ENCODE data around the gene SAXO1. TPM values are rescaled to one million over a fixed set of nuclear protein-coding genes. Genes with fewer than 3 reads are reported as not detected.
"Not testable (repeated sequence)": the region's sequence is repeated elsewhere in the genome, so short reads cannot be mapped to it uniquely, and the experiment has no call there.

The SAXO1 gene
- total RNA-seq, 1 donor from 2014 or later, result not detected

DNA sequence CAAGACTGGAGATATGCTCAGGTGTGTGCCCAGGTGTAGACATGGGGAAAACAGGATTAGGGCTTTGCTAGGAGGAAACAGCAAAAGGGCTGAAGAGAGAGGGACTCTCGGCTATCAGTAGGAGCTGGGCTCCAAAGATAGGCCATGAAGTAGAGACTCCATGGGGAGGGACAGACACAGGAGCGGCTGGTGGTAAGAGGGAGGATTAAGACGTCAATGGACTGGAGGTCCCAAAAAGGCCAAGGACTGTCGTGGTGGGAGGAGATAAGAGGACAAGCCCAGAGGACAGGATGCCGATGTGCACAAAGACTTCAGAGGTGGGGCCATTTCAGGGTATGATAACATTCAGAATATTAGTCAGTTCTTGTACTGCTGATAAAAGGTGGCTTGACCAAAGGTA lies 93.1 kb downstream of the SAXO1 start:
- Histone ChIP-seq H2AFZ (ENCODE audit: low read depth, low read length) (no peak overlapping the region), H4K20me1 (ENCODE audit: insufficient read depth, low read length) (no peaks in the 10 kb centered on the region), H3K4me1 (ENCODE audit: insufficient read depth, low read length) (no peaks in the 10 kb centered on the region), H3K9me3 (ENCODE audit: insufficient read depth, low read depth, low read length) (peaks cover 2% of the 10 kb centered on the region), H3K79me2 (ENCODE audit: insufficient read depth, low read length) (no peaks in the 10 kb centered on the region), H3K36me3 (ENCODE audit: insufficient read depth, low read length) (no peaks in the 10 kb centered on the region), H3K4me2 (ENCODE audit: low read length) (no peak overlapping the region), H3K9ac (ENCODE audit: low read length) (no peak overlapping the region), H3K4me3 (ENCODE audit: insufficient read depth, low read depth, low read length) (no peak overlapping the region), H3K27me3 (ENCODE audit: insufficient read depth, low read length) (peaks cover 6% of the 10 kb centered on the region), H3K27ac (ENCODE audit: low read depth, low read length) (no peak overlapping the region)
- FAIRE-seq (no peak), DNase-seq (ENCODE audit: low read depth) (no peak)
- Mint-ChIP-seq H3K27ac (ENCODE audit: unreplicated experiment) (no peak overlapping the region), H3K36me3 (ENCODE audit: low read depth, unreplicated experiment) (no peaks in the 10 kb centered on the region), H3K4me1 (ENCODE audit: low read depth, unreplicated experiment) (peaks cover 2% of the 10 kb centered on the region), H3K27me3 (ENCODE audit: low read depth, unreplicated experiment) (peaks cover 8% of the 10 kb centered on the region), H3K9me3 (ENCODE audit: unreplicated experiment) (peaks cover 2% of the 10 kb centered on the region), H3K4me3 (ENCODE audit: unreplicated experiment) (no peak overlapping the region)
- TF ChIP-seq EZH2 (IDR thresholded peaks at IDR 0.05; ENCODE audit: insufficient read depth, low read length), result no peak
- TF ChIP-seq, protein P1, sequence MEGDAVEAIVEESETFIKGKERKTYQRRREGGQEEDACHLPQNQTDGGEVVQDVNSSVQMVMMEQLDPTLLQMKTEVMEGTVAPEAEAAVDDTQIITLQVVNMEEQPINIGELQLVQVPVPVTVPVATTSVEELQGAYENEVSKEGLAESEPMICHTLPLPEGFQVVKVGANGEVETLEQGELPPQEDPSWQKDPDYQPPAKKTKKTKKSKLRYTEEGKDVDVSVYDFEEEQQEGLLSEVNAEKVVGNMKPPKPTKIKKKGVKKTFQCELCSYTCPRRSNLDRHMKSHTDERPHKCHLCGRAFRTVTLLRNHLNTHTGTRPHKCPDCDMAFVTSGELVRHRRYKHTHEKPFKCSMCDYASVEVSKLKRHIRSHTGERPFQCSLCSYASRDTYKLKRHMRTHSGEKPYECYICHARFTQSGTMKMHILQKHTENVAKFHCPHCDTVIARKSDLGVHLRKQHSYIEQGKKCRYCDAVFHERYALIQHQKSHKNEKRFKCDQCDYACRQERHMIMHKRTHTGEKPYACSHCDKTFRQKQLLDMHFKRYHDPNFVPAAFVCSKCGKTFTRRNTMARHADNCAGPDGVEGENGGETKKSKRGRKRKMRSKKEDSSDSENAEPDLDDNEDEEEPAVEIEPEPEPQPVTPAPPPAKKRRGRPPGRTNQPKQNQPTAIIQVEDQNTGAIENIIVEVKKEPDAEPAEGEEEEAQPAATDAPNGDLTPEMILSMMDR (IDR thresholded peaks at IDR 0.05; ENCODE audit: insufficient read depth, low read depth, low read length), result no peak

DNA sequence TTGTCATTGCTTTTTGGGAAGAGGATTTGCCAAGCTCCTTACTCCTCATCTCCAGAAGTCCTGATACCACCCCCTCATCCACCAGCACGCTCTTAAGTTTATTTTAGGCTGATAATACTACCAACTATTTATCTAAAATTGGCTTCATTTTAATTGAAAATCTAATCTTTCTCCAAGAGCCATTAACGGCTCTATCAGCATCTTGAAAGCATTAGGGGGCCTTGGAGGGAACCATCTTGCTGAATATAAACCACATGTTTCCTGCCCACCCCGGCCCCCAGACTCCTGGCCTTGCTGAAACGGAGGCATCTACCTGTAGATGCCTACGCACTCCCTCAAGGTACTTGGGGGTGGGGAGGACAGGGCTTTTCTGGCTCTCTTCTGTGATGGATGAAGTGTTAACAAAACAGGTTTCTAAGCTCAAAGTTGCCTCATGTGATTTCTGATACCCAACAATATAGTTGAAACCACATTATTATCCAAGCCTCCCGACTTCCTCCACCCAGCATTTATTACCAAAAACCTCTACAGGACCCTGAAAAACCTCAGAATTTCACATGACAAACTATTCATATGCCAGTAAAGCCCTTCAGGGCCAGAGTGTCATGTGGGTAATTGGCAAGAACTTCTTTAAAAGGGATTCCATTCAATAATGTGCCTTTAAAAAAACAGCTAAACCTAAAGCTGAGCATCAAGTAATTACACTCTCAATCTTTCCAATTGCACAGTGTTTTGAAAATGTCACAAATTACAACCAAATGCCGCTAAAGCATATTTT lies 96.7 kb downstream of the SAXO1 start:
- Histone ChIP-seq H3K4me3 (ENCODE audit: insufficient read depth, low read depth, low read length) (no peak overlapping the region), H3K36me3 (ENCODE audit: insufficient read depth, low read length) (no peaks in the 10 kb centered on the region), H4K20me1 (ENCODE audit: insufficient read depth, low read length) (no peaks in the 10 kb centered on the region), H3K27me3 (ENCODE audit: insufficient read depth, low read length) (no peaks in the 10 kb centered on the region), H3K4me1 (ENCODE audit: insufficient read depth, low read length) (no peaks in the 10 kb centered on the region), H3K27ac (ENCODE audit: low read depth, low read length) (no peak overlapping the region), H3K9me3 (ENCODE audit: insufficient read depth, low read depth, low read length) (no peaks in the 10 kb centered on the region), H3K9ac (ENCODE audit: low read length) (no peak overlapping the region), H3K4me2 (ENCODE audit: low read length) (no peak overlapping the region), H3K79me2 (ENCODE audit: insufficient read depth, low read length) (no peaks in the 10 kb centered on the region), H2AFZ (ENCODE audit: low read depth, low read length) (no peak overlapping the region)
- no peak for TF ChIP-seq EZH2 (IDR thresholded peaks at IDR 0.05; ENCODE audit: insufficient read depth, low read length)
- TF ChIP-seq, protein P1 (IDR thresholded peaks at IDR 0.05; ENCODE audit: insufficient read depth, low read depth, low read length), result no peak
- DNase-seq (ENCODE audit: low read depth), result no peak
- Mint-ChIP-seq H3K27me3 (ENCODE audit: low read depth, unreplicated experiment) (no peaks in the 10 kb centered on the region), H3K4me1 (ENCODE audit: low read depth, unreplicated experiment) (peaks cover 2% of the 10 kb centered on the region), H3K9me3 (ENCODE audit: unreplicated experiment) (peaks cover 2% of the 10 kb centered on the region), H3K27ac (ENCODE audit: unreplicated experiment) (no peak overlapping the region), H3K36me3 (ENCODE audit: low read depth, unreplicated experiment) (no peaks in the 10 kb centered on the region), H3K4me3 (ENCODE audit: unreplicated experiment) (no peak overlapping the region)
- FAIRE-seq, result no peak

DNA sequence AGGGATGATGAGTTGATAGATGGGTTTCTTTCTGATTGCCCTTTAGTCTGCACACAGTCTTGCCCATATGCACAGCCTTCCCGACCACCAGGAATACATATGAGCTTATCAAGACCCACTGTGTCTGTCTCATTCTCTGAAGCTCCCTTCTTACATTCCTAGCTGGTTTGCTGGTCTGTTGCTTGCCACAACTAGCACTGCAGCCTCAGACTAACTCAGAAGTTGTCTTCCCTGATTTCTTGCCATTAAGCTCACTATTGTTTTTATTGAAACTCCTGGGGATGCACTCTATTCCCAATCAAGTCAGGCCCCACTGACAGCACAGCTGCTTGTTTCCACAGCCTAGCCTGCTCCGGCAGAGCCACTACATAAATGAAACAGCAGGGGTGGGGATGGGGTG lies 97.5 kb downstream of the SAXO1 start:
- Mint-ChIP-seq H3K4me1 (ENCODE audit: low read depth, unreplicated experiment) (peaks cover 2% of the 10 kb centered on the region), H3K27me3 (ENCODE audit: low read depth, unreplicated experiment) (no peaks in the 10 kb centered on the region), H3K36me3 (ENCODE audit: low read depth, unreplicated experiment) (no peaks in the 10 kb centered on the region), H3K4me3 (ENCODE audit: unreplicated experiment) (no peak overlapping the region), H3K27ac (ENCODE audit: unreplicated experiment) (no peak overlapping the region), H3K9me3 (ENCODE audit: unreplicated experiment) (peaks cover 2% of the 10 kb centered on the region)
- no peak for FAIRE-seq
- H3K36me3 ChIP-seq (ENCODE audit: insufficient read depth, low read length), result no peaks in the 10 kb centered on the region
- TF ChIP-seq EZH2 (IDR thresholded peaks at IDR 0.05; ENCODE audit: insufficient read depth, low read length), result no peak
- TF ChIP-seq, protein P1 (IDR thresholded peaks at IDR 0.05; ENCODE audit: insufficient read depth, low read depth, low read length), result no peak
- H4K20me1 ChIP-seq (ENCODE audit: insufficient read depth, low read length), result no peaks in the 10 kb centered on the region
- DNase-seq (ENCODE audit: low read depth), result peak; percentile 22
- H3K9me3 ChIP-seq (ENCODE audit: insufficient read depth, low read depth, low read length), result no peaks in the 10 kb centered on the region
- H3K4me3 ChIP-seq (ENCODE audit: insufficient read depth, low read depth, low read length), result no peak overlapping the region
- H3K4me2 ChIP-seq (ENCODE audit: low read length), result no peak overlapping the region
- no peak overlapping the region for H2AFZ ChIP-seq (ENCODE audit: low read depth, low read length)
- no peaks in the 10 kb centered on the region for H3K27me3 ChIP-seq (ENCODE audit: insufficient read depth, low read length)
- no peaks in the 10 kb centered on the region for H3K4me1 ChIP-seq (ENCODE audit: insufficient read depth, low read length)
- H3K79me2 ChIP-seq (ENCODE audit: insufficient read depth, low read length), result no peaks in the 10 kb centered on the region
- H3K9ac ChIP-seq (ENCODE audit: low read length), result no peak overlapping the region
- no peak overlapping the region for H3K27ac ChIP-seq (ENCODE audit: low read depth, low read length)

DNA sequence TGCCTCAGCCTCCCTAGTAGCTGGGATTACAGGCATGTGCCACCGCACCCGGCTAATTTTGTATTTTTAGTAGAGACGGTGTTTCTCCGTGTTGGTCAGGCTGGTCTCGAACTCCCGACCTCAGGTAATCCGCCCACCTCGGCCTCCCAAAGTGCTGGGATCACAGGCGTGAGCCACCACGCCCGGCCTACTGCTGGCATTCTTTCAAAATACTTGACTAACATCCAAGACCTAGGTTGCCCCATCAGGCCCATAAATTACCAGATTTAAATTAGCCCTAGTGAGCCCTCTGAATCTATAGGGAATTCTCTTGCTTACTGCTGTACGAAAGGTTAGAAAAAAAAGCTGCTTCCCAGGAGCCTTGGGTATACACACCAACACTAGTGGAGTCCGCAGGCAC lies 102.4 kb downstream of the SAXO1 start:
- H3K36me3 Mint-ChIP-seq (ENCODE audit: low read depth, unreplicated experiment); H3K4me2 ChIP-seq (ENCODE audit: low read length); H3K27me3 ChIP-seq (ENCODE audit: insufficient read depth, low read length); H3K9me3 ChIP-seq (ENCODE audit: insufficient read depth, low read depth, low read length); H3K4me1 Mint-ChIP-seq (ENCODE audit: low read depth, unreplicated experiment); H3K9me3 Mint-ChIP-seq (ENCODE audit: unreplicated experiment); H2AFZ ChIP-seq (ENCODE audit: low read depth, low read length); H3K9ac ChIP-seq (ENCODE audit: low read length); H3K4me3 ChIP-seq (ENCODE audit: insufficient read depth, low read depth, low read length); H3K79me2 ChIP-seq (ENCODE audit: insufficient read depth, low read length); H3K27ac Mint-ChIP-seq (ENCODE audit: unreplicated experiment); H4K20me1 ChIP-seq (ENCODE audit: insufficient read depth, low read length); H3K27me3 Mint-ChIP-seq (ENCODE audit: low read depth, unreplicated experiment); H3K36me3 ChIP-seq (ENCODE audit: insufficient read depth, low read length); H3K4me3 Mint-ChIP-seq (ENCODE audit: unreplicated experiment); DNase-seq (ENCODE audit: low read depth); H3K27ac ChIP-seq (ENCODE audit: low read depth, low read length); H3K4me1 ChIP-seq (ENCODE audit: insufficient read depth, low read length); FAIRE-seq: not testable (repeated sequence)
